HG03520 (cell line): ENCODE measurements around the gene PNPLA7.
"Not testable (repeated sequence)": the region's sequence is repeated elsewhere in the genome, so short reads cannot be mapped to it uniquely, and the experiment has no call there.

Experiments used
- ATAC-seq: cut with Tn5 transposase; IDR thresholded peaks from one replicate; pipeline ENCODE4 v1.9.1; 2021; ENCODE audit warnings: mild to moderate bottlenecking, moderate library complexity; ENCODE audit not compliant: unreplicated experiment

Gene PNPLA7

GRCh38 chr9:137575716-137576411, 25.7 kb upstream of the PNPLA7 start:
- ATAC-seq = no peak

- no peak for ATAC-seq
These were observed 25.1 kb upstream of the PNPLA7 start for GRCh38 chr9:137575364-137575715.

GRCh38 chr9:137574192-137574591, 24.0 kb upstream of the PNPLA7 start:
- no peak for ATAC-seq

- ATAC-seq = no peak
These were observed 20.4 kb upstream of the PNPLA7 start for GRCh38 chr9:137570566-137570965.

GRCh38 chr9:137569609-137570203, 19.5 kb upstream of the PNPLA7 start:
- ATAC-seq = no peak

GRCh38 chr9:137568445-137568844, 18.2 kb upstream of the PNPLA7 start:
- not testable (repeated sequence) for ATAC-seq

- ATAC-seq = no peak
These were observed 14.7 kb upstream of the PNPLA7 start for GRCh38 chr9:137564817-137565411.

- ATAC-seq = no peak
These were observed 13.9 kb upstream of the PNPLA7 start for GRCh38 chr9:137564134-137564533.

- no peak for ATAC-seq
These were observed 7.9 kb upstream of the PNPLA7 start for GRCh38 chr9:137558127-137558526.

- ATAC-seq = no peak
These were observed 6.1 kb upstream of the PNPLA7 start for GRCh38 chr9:137556069-137556838.

GRCh38 chr9:137555179-137555578, 5.0 kb upstream of the PNPLA7 start:
- ATAC-seq = no peak

- ATAC-seq = no peak
These were observed 4.1 kb upstream of the PNPLA7 start for GRCh38 chr9:137554349-137554748.

- not testable (repeated sequence) for ATAC-seq
These were observed 3.5 kb upstream of the PNPLA7 start for GRCh38 chr9:137553654-137554053.

- ATAC-seq = peak; percentile 5
These were observed 2.0 kb upstream of the PNPLA7 start for GRCh38 chr9:137552022-137552768.

- ATAC-seq = peak; percentile 72
These were observed 1.2 kb upstream of the PNPLA7 start, which contains the start of gene MRPL41 for GRCh38 chr9:137551264-137552021. TSS of gene MRPL41 (plus strand) at chr9:137551879. CDS start at chr9:137552082, 203 bp downstream.

GRCh38 chr9:137550958-137551263, 709 bp upstream of the PNPLA7 start:
- not testable (repeated sequence) for ATAC-seq

GRCh38 chr9:137547687-137548543, 2.3 kb downstream of the PNPLA7 start:
- ATAC-seq = no peak

- ATAC-seq = no peak
These were observed 5.1 kb downstream of the PNPLA7 start for GRCh38 chr9:137545123-137545522.

GRCh38 chr9:137544176-137544760, 5.9 kb downstream of the PNPLA7 start:
- no peak for ATAC-seq
